NCI-H2107 (cell line): ENCODE data around the gene TRERF1.
"Not testable (repeated sequence)": the region's sequence is repeated elsewhere in the genome, so short reads cannot be mapped to it uniquely, and the experiment has no call there.

Experiments
- DNase-seq: peaks from one replicate; lab custom pipeline; 2025; lab: John Stamatoyannopoulos, UW

TRERF1 gene

DNA sequence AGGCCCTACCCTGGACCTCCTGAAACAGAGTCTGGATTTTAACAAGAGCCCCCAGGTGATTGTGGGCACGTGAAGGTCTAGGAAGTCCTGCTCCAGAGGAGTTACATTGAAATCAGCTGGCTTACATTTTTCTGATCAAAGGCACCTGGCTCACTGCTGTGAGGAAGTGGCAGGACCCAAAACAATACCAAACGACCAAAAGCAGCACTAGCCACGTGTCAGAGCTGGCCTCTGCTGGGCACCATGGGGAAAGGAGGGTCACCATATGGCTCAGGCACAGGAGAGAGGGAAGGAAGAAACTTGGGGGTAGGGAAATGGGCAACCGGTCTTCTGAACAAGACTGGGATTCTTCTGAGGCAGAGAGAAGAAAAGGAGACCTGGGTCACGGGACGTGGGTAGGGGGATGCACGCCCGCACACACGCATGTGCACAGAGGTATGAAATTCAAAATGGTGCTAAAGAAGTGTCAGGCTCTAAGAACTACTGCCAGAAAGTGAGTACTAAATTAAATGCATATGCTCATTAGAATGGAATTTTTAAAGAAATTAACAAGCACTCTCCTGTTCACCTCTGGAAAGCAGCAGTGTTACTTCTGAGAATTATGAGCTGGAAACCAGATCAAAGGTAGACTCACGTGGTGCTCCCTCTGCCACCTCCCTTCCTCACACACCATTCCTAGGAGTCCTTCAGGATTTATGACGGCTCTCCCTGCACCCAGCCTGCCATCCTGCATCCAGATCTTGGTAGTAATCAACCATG, 113.6 kb downstream of the TRERF1 start:
- DNase-seq, result no peak

DNA sequence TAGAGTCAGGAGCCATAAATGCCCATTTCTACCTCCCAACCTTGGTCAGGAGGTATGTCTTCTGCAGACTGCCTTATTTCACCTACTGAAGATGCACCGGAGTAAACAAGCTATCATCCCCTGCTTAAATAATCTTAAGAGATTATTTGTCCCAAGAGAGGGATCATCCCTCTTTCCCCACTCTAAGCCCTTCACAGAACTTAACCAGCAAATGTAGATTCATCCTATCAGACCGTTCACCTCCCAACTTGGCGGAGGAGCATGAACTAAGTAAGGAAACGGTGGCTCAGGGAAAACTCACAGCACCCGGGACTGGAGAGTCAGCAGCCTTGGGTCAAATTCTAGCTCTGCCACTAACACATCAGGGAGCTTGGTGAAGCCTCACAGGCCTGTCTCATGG, 115.3 kb downstream of the TRERF1 start:
- DNase-seq, result no peak

DNA sequence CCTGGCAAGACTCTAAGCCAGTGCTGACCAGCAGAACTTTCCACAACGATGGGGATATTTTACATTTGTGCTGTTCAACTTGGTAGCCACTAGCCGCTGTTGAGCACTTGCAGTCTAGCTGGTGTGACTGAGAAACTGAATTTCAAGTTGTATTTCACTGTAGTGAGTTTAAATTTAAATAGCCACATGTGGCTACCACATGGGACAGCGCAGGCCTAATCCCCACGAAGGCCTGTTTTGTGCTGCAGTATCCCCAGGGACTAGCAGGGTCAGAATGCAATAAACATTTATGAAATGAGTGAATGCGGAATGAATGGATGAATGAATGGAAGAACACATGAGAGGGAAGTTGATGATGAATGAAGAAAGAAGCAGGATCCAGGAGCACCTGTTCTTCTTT, 115.8 kb downstream of the TRERF1 start:
- DNase-seq, result no peak

DNA sequence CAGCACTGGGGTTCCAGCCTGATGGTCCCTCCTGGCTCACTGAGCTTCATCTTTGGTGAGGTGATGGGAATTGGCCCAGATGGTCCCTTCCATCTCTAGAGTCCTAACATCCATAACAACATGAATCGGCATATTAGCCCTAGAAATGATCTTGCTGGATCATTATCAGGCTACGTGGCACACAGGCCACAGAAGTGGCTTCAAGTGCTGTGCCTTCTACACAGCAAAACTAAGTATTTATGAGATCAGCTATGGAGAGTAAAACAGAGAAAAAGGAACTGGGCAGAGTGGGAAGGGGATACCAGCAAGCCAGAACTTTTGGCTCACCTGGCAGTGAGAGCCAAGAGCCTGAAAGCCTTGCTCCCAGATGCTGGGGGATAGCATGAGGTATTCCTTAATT, 116.9 kb downstream of the TRERF1 start:
- DNase-seq, result no peak

DNA sequence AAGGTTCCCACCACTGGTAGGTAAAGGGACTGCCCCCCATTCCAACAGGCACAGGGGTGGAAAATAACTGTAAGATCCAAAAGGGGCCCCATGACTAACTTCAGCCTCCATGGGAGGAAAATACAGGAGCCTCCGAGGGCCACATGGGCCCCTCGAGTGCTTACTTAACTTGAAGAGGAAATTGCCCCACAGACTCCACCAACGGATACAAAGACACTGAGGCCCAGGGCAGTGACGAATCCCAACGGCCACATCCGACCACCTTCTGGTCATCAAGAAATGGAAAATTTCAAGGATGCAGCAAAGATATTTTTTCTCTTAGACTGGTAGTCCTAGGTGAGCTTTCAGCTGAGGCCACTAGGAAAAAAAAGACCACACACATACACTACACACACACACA, 118.1 kb downstream of the TRERF1 start:
- no peak for DNase-seq

DNA sequence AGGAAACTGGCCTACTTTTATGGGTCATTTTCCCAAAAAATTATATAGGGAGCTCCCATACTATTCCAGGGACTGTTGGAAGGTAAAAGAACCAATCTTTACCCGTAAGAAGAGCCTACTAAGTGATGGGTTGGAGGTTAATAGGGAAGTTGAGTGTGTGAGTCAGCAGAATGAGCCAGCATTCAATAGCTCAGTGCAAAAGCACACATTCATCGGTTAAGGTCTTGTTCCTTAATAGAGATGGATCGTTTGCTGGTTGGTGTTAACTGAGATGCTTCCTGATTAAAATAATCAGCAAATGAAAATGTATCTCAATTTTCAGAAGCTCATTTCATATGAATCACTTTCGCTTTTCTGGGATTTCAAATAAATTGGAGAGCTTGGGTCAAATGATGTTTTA, 118.8 kb downstream of the TRERF1 start:
- no peak for DNase-seq

DNA sequence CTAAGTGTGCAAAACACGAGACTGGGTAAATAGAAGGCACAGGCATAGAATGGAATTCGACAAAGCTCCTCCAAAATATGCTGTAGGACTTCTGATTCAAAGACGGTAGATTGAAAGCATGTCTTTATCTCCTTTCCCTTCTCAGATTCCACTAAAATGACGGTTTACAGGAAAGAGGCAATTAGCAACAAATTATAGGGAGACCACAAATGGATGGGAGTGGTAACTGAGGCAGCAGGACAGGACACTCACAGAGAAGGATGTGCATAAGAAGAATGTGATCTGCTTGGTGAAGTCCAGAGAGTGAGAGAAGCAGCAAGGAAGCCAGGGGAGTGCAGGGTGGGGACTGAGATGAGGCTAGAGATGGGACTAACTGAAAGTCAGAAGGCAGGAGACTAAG, 120.7 kb downstream of the TRERF1 start:
- no peak for DNase-seq

DNA sequence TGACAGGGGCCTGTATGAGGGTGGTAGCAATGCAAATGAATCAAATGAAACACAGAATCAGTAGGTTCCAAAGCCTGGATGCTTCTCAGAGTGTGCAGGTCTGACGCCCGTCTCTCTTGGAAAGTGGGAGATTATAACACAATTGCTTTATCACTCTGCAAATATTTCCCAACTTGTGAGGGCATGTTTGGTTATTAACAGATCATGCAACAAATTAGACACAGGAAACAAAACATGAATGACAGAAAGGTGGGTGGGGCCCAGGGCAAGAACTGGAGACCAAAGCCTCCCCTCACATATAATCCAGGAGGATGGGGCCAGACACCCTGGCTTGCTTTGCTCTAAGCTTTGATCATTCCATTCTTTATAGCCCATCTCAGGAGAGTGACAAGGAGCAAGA, 125.5 kb downstream of the TRERF1 start:
- DNase-seq, result no peak

DNA sequence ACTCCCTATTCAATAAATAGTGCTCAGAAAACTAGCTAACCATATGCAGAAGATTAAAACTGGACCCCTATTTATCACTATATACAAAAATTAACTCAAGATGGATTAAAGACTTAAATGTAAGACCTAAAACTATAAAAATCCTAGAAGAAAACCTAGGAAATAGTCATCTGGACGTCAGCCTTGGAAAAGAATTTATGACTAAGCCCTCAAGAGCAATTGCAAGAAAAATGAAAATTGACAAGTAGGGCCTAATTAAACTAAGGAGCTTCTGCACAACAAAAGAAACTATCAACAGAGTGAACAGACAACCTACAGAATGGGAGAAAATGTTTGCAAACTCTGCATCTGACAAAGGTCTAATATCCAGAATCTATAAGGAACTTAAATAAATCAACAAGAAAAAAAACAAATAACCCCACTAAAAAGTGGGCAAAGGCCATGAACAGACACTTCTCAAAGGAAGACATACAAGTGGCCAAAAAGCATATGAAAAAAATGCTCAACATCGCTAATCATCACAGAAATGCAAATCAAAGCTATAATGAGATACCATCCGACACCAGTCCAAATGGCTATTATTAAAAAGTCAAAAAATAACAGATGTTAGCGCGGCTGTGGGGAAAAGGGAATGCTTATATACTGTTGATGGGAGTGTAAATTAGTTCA, 126.9 kb downstream of the TRERF1 start:
- not testable (repeated sequence) for DNase-seq

DNA sequence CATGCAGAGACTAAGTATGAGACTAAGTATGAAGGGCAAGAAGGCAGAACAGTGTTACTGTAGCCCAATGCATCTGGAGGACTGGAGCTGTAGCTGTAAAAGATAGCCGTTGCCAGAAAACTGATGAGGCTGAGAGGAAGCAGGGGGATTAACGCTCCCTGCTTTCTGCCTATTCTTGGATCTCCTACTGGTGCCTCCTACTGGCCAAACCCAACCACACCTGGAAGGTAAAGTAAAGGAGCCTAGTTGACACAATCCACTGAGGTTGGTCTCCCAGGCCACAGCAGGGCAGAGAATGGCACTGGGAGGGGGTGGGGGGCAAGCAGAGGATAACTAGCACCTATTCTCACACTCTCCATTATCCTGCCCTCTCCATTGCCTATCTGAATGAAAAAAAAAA, 129.1 kb downstream of the TRERF1 start:
- DNase-seq, result no peak

DNA sequence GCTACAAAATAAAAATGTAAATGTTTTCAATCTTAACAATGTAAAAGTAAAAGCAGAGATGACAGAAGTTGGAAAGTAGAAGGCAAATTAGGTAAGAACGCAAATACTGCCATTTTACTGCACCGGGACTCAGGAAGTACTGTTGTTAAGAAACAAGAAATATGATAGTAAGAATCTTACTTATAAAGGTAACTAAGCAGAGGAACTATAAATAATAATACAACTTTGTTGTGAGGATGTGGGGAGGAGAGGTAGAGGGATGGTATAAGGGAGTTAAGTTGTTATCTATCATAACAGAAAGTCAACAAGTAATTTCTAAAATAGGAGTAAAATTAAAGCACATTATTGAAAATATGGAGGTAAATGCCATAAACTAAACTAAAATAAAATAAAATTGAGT, 129.8 kb downstream of the TRERF1 start:
- DNase-seq, result no peak

DNA sequence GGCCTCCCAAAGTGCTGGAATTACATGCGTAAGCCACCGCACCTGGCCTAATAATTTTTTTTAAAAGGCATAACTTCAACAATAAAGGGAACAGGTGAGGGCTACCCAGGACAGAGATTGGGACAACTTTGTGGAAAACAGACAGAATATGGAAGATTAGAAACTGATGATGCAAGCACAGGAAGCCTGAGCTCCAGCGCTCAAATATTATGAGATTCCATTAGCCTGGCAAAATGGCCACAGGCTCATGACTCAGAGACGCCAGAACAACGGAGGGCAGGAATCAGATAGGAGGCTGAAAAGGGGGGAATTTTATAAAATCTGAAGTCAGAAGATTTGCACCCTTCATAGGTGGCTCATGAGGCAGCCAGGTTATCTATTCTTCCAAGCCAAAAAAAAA, 131.0 kb downstream of the TRERF1 start:
- DNase-seq, result no peak

DNA sequence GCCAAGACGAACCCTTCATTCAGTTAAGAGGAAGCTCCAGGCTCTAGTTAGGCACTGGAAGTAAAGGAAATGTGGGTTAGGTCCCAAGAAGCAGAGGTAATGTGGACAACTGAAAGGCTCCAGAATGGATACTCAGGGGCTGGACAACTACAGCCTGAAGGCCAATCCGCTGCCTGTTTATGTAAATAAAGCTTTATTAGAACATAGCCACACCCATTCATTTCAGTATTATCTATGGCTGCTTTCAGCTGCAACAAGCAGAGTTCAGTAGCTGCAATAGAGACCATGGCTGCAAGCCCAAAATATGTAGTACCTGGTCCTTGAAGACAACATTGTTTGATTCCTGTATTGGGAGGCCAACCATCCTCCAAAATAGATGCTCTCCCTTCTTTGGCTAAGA, 133.2 kb downstream of the TRERF1 start:
- no peak for DNase-seq

DNA sequence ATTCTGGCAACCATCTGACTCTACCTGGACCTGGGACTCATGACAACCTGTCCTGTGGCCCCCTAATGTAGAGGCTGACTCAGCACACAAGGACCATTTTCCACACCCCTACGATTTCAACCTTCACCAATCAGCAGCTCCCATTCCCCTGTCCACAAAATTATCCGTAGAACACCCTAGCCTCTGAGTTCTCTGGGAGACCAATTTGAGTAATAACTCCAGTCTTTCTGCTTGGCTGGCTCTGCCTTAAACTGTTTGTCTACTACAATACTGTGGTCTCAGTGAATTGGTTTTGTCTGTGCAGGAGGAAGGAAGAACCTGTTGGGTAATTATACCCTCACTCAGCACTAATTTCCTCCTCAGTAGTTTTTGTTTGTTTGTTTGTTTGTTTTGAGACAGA, 134.7 kb downstream of the TRERF1 start:
- DNase-seq, result no peak

DNA sequence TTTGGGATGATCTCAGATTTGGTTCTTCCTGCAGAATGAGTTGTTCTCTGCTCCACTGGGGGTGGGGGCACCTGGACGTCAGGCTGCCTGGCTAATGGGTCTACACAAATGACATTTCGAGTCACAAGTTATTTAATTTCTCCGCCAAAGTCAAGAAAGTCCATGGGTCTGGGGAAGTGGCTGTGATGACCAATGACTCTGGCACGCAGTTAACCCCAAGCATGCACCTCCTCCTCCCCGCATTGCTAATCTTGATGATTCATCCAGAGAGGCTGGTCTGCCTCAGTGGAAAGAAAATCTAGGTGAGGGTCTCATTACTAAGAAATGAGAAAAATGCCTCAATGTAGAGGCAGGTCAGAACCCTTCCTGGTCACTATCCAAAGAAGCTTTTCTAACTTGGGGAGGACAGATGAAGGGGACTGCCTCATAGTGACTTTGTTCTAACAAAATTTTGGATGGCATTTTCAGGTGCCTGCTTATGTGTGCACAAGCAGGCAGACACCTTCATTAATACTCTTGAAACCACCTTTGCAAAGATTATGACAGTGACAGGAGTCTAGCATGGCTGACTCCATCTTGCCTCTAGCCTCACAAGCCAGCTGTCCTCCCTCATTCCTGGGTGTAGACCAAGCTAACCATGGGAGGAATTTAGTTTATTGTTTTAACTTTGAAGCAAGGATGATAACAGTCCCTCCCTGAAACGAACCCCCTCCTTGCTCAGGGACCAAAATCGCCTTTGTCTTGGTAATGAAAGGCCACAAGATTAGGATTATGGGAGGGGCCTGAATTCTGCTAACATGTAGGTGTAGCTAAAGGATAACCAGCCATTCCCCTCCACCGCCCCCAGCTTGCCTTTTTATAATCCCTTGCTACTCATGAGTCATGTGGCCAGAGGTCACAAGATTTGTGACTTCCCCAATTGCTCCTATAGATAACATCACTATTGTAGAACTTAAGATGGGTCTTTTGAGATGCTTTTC, 135.4 kb downstream of the TRERF1 start:
- no peak for DNase-seq

DNA sequence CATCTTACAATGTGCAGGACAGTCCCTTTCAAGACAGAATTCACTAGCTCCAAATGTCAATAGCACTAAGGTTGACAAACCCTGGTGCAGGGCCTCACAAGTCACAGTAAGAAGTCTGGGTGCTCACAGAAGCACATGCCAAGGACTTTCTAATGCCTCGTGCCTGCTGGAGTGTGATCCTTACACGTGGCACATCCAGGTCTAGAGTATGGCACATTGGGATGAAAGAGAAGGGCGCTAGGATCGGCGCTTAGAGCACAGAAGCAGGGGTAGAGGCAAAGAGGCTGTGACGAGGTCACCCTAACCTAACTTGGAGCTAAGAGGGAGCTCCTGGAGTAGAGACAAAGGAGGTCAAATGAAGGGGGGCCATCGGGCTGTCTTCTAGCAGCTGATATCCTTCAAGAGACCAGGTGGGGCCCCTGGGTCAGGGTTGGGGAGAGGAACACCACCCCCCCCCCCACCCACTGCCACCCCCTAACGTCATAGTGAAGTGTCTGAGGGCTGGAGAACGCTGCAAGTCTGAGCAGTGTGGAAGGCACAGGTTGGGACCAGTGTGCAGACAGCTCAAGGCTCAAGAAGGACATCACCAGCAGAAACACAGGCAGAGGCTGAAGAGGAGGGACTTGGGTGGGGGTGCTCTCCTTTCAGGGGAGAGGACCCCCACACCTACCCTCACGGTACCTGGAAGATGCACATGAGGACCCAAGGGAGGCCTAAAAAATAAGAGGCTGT, 136.3 kb downstream of the TRERF1 start:
- no peak for DNase-seq

DNA sequence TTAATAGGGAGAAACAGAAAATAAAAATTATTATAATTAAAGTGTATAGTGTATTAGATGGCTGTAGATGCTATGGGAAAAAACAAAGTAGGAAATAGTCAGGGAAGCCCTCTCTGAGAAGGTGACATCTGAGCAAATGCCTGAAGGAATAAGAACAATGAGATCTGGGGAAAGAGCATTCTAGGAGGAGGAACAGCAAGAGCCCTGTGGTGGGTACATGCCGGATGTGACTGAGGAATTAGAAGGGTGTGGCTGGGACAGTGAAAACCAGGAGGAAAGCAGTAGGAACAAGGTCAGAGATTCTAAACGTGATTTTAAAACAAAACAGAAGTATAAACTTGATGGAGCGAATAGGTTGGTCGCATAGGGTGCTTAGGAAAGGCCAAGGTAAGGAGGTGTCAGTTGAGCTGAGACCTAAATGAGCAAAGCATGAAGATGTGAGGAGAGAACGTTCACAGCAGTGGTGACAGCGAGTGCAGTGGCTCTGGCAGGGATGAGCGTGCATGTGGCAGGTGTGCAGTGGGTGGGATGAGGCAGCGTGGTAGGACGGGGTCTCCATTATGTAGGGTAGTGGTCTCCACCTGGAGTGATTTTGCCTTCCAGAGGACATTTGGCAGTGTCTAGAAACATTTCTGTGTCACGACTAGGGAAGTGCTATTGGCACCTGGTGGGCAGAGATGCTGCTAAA, 137.0 kb downstream of the TRERF1 start:
- no peak for DNase-seq

DNA sequence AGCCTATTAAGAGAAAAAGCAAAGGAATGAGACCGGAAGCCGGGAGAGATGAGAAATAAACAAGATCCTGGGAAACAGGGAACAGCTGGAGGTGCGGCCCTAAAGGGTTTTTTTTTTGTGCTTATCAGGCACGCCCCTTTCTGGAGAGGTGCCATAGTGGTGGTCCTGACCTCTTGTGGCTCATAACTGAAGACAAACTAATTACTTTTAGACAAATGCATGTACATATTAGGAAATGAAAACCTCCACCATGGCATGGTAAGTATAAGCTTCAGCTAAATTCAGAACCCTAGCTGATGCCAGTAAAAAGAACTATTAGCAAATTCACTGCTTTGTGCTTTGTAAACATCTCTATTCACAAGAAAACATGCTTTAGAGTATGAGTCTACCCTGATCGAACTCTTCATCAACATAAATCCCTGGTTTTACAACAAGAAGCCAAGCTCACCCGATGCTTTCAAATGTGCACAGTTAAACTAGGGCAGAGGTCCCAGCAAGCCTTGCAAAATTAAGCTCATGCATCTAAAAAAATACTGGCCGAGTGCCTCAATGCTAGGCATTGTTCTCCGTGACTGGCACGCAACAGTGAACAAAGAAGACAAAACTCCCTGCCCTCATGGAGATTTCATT, 137.7 kb downstream of the TRERF1 start:
- DNase-seq, result no peak

DNA sequence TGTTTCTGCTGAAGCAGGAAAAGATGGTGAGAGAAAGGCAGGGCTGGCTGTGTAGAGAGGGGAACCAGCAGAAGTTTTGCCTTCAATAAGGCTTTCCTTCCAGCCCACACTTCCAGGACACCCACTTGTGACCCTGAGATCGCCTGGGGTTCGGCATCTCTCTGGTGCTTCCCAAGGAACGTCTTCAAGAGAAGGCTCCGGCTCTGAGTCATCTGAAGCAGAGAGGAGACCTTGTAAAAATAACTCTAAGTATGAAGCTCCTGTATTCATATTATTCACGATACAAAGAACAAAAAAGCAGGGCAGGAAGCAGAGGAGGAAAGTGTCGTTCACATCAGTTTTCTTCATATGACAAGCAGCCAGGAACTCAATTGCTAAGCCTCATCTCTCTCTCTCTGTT, 138.7 kb downstream of the TRERF1 start:
- no peak for DNase-seq

DNA sequence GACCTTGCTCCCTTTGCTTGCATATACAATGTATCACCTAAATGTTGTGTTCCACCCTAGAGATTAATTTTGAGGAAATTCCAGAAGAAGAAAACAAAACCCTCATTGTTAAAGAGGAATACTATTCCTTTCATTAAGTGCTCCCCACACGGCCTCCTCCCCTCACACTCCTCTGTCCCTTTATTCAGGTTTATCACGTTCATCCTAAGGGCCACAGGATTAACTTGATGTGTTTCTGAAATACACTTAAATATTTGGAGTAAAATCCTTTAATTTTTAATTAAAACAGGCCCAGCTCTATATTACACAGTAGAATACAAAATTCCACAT, 144.6 kb downstream of the TRERF1 start:
- DNase-seq, result no peak
